Effector CD4-positive, alpha-beta T cell (primary cell): ENCODE measurements around the gene PTPRM.
"Not testable (repeated sequence)": the region's sequence is repeated elsewhere in the genome, so short reads cannot be mapped to it uniquely, and the experiment has no call there.

ENCODE experiments used
- DNase-seq: peaks from one replicate; pipeline ENCODE4 v3.0.0-alpha.2; 2020

Gene PTPRM

DNA sequence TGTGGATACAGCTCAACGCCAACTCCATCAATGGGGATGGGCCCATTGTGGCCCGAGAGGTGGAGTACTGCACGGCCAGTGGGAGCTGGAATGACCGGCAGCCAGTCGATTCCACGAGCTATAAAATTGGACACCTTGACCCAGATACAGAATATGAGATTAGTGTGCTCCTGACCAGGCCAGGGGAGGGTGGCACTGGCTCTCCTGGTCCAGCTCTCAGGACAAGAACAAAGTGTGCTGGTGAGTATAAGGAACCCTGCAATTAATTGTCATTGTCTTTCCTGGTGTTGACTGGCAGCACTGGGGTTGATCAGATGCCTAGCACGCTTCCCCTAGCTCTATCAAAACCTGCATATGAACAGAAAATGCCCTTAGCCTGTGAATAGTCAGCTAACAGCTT is 388.1 kb downstream of the PTPRM start:
- no peak for DNase-seq

- DNase-seq = no peak
Observed at GRCh38 chr18:7957297-7957696, 390.2 kb downstream of the PTPRM start.

- no peak for DNase-seq
Observed at GRCh38 chr18:7958081-7958896, 391.2 kb downstream of the PTPRM start.

DNA sequence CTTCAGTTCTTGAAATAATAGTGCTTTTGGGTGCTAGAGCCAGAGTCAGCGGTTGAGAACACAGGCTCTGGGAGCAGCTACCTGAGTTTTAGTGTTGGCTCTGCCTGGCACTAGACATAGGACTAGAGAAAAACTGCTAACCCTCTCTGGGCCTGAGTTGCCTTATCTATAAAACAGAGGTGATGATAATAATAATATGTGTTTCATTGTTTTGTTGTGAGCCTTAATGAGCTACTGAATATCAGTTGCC is 391.7 kb downstream of the PTPRM start:
- no peak for DNase-seq

DNA sequence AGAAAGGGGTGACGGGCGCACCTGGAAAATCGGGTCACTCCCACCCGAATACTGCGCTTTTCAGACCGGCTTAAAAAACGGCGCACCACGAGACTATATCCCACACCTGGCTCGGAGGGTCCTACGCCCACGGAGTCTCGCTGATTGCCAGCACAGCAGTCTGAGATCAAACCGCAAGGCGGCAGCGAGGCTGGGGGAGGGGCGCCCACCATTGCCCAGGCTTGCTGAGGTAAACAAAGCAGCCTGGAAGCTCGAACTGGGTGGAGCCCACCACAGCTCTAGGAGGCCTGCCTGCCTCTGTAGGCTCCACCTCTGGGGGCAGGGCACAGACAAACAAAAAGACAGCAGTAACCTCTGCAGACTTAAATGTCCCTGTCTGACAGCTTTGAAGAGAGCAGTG is 399.6 kb downstream of the PTPRM start:
- DNase-seq = not testable (repeated sequence)

- DNase-seq = no peak
Observed at GRCh38 chr18:7974200-7974874, 407.2 kb downstream of the PTPRM start.

DNA sequence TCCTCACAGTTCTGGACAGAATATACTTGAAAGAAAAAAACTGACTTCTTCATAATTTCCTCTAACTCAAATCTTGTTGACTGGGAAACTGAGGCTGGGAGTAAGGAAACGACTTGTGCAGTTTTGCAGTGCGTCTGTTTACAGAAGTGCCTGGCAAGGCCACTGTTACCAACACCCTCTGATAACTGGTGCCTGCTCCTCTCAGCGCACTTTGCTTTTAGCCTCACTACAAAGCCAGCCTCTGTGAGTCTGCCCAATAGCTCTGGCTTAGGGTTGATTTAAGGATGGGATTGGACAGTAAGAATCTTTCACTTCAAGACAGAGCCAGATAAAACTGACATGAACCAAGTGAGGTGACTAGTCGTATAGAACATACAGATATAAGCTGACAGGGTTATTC is 410.8 kb downstream of the PTPRM start:
- no peak for DNase-seq

- no peak for DNase-seq
Observed at GRCh38 chr18:7978834-7979233, 411.7 kb downstream of the PTPRM start.

DNA sequence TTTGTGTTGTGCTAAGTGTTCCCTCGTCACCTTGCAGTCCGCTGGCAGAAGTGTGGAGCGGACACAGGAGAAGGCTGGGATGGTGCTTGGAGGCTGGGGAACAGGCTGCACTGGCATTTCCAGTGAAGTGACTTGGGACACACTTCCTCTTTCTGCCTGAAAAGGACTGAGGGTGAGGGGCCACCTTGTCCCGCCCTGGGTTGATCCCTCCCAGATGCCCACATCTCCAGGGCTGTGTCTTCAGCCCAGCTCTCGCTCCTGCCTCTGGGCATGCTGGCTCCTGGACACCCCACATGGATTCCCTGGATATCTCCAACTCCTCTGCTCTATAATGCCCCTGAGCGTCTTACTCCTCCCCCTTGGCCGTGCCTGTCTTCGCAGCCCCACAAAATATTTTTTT is 412.6 kb downstream of the PTPRM start:
- no peak for DNase-seq

DNA sequence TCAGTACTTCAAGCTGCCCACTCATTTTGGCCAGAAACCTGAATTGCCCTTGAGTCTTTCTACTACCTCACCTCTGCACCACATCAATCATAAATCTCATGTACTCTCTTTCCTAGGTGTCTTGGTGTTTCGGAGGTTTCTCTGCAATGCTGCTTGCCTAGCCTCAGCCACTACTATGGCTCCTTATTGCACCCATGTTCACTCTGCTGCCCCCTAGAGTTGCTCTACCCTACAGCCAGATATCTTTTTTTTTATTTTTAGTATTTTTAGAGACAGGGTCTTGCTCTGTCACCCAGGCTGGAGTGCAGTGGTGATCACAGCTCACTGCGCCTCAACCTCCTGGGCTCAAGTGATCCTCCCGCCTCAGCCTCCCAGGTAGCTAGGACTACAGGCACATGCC is 413.0 kb downstream of the PTPRM start:
- DNase-seq = no peak

- no peak for DNase-seq
Observed at GRCh38 chr18:7980656-7981055, 413.5 kb downstream of the PTPRM start.

DNA sequence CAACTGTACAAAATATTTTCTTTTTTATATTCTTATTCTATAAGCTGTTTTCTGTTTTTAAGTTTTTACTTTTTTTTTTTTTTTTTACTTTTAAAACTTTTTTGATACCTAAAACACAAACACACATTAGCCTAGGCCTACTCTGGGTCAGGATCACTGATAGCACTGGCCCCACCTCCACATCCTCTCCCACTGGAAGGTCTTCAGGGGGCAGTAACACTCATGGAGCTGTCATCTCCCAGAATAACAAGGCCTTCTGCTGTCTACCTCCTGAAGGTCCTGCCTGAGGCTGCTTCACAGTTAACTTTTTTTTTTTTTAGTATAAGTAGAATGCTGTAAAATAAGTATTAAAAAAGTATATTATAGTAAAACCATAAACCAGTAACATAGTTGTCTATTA is 415.1 kb downstream of the PTPRM start:
- DNase-seq = no peak

GRCh38 chr18:7987284-7987976 is 420.3 kb downstream of the PTPRM start:
- DNase-seq = no peak

GRCh38 chr18:7990670-7991069 is 423.6 kb downstream of the PTPRM start:
- DNase-seq = no peak

DNA sequence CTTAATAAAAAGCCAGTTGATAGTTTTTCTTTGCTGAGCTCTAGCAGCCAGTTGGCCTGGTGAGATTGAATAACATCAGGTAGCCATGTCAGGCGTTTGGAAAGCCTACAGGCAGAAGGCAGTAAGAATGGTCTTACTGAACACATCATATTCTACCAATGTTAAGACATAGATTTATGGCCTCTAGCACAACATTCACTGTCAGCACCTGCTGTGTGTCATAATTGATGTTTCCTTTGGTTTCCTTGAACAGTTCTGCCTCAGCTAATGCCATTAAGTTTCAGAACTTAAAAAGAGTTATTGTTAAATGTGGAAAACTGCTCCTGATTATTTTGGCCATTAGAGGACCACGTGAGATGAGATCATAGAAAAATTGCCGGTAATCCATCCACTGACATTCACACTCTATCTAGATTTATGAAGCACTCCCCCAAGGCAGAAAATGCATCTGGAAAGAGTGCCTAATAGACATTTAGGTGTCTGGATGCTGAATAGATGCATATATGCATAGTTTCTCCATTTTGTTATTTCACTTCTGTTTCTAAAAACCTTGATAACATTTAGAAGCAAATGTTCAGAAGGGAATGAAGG is 434.7 kb downstream of the PTPRM start:
- no peak for DNase-seq

DNA sequence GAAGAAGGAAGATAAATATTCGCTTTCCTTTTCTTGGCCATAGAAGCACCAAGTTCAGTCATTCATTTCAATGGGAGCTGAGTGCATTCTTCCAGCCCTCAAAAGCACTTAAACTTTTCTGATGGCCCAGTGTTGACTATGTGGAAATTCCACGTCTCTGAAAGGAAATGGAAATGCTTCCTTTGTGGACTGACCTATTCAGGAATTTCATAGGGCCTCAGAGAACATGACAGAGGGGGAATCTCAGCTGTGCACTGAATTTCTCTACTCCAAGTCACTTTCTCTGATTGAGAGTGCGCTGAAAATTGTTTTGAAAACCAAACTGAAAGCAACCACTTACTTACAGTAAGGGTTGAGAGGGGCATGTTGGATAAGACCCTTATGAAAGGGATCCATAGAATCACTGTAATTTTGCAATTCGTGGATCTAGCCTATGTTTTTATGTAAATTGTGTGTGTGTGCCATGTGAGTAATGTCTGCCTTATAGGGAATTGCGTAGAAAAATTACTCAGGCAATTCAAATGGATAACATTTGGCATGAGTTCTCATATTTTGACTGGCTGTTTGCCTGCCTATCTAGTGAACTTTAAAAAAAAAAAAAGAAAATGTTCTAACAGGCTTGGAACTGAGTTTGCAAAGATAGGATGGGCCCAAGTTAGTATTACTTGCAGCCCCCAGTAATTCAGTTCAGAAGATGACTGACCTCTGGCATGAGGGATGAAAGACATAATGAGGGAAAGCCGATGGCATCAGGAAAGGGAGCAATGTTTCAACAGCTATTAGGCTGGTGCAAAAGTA is 437.0 kb downstream of the PTPRM start:
- no peak for DNase-seq

GRCh38 chr18:8004792-8005191 is 437.7 kb downstream of the PTPRM start:
- DNase-seq = no peak

DNA sequence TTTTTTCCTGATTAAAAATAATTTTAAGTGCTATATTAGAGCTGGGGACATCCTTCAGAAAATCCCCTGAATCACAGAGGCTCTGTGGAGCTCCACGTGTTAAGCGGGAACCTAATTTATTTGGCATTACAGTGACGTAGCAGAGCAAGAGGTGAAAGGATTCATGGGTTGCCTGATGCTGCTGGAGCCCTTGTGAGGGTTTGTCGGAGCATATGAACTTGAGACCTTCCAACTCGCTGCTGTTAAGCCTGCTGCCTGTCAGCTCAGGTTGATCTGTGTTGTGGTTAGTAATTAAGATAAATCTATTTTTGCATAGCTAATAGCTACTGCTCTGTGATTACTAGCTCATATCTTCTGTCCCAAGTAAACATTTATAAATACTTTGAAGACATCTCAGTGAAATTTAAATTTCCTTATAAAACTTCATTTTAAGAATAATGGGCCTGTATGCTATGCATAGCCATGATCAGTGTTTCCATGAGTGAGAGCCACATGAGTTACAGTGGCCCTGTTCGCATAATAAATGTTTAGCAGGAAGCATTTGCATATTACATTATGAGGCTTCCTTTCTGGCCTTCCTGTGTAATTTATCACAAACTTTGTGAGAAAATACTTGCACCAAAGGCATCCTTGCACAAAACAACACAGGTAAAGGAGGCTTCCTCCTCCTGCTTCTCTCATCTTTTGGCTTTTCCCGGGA is 438.9 kb downstream of the PTPRM start:
- no peak for DNase-seq

DNA sequence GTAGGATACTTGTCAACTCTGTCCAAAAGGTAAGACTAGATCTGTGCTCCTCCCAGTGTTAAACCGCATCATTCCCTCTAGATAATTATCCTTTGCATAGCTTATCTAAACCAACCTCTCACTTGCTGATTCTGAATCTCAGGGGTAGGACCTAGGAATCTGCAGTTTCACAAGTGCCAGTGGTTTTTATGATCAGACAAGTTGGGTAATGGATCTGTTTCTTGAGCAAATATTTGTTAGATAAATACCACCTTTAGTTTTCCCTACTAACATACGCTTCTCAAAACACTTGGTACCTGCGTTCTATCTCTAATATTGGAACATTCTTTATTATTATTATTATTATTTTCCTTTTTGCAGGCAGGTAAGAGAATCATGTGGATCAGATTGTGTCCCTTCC is 439.9 kb downstream of the PTPRM start:
- DNase-seq = no peak

DNA sequence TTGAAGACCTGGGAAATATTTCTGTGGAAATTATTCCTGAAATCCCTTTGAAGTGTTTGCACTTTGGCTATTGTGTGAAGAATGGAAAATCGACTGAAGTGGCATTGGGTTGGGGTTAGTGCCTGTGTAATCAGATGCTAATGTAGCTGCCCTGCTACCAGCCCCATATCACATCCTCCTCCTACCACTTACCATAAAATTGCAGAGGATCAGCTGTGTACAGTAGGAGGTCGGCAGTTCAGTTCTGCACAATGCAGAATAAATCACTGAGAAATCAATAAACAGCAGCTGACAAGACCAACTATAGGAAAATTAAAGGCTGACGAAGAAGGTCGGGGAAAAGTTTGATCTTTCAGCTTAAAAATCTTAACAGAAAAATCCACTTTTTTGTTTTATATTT is 440.9 kb downstream of the PTPRM start:
- DNase-seq = no peak

GRCh38 chr18:8011361-8011760 is 444.2 kb downstream of the PTPRM start:
- no peak for DNase-seq

DNA sequence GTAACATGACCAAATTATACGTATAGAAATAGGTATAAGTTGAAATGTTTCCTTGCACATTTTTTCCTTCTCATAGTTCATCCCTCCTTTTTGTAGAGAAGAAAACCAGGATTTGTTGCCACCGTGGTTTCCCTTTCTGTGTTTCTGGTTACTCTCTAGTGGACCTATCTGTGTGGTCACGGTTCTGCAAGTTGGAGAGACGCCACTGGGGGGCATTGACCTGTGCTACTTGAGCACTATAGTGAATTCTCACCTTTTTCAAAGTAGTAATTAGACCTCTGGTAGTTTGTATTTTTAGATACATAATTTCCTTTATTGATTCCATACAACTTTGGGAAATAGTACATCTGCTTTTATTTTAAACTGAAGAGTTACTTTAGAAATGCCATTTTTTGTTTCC is 444.8 kb downstream of the PTPRM start:
- DNase-seq = no peak
